HFF-Myc (cell line): ENCODE data around the gene TDRKH.

ENCODE experiments used
- DNase-seq: peaks from one replicate; pipeline ENCODE4 v3.0.0-alpha.2; 2011; ENCODE audit warnings: low read depth; ENCODE audit errors: extremely low read depth
- H3K4me3 ChIP-seq: replicated peaks from 2 replicates; pipeline ENCODE4 v1.5.1; 2011; ENCODE audit warnings: low read depth, mild to moderate bottlenecking, control low read depth, low read length
- TF ChIP-seq, protein P1 (sequence below): IDR thresholded peaks from 2 replicates; pipeline ENCODE4 v1.5.1; 2012; ENCODE audit warnings: mild to moderate bottlenecking, low read depth, low read length, control low read depth; ENCODE audit errors: missing control alignments

Gene TDRKH

DNA sequence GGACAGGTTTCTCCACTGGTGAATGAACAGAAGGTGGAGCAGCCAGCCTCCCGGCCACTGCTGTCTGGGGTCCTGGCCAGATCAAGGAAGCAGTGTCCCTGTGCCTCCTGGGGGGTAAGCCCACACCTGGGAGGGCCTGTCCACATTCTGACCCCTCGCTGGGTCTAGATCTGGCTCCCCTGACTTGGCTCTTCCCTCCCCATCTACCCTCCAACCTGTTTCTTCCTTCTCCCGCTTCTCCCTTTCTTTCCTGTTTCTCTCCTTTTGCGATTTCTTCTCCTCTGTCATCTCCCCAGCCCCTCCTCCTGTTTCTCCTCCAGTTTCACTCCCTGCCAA is 40.9 kb upstream of the TDRKH start:
- TF ChIP-seq, protein P1, sequence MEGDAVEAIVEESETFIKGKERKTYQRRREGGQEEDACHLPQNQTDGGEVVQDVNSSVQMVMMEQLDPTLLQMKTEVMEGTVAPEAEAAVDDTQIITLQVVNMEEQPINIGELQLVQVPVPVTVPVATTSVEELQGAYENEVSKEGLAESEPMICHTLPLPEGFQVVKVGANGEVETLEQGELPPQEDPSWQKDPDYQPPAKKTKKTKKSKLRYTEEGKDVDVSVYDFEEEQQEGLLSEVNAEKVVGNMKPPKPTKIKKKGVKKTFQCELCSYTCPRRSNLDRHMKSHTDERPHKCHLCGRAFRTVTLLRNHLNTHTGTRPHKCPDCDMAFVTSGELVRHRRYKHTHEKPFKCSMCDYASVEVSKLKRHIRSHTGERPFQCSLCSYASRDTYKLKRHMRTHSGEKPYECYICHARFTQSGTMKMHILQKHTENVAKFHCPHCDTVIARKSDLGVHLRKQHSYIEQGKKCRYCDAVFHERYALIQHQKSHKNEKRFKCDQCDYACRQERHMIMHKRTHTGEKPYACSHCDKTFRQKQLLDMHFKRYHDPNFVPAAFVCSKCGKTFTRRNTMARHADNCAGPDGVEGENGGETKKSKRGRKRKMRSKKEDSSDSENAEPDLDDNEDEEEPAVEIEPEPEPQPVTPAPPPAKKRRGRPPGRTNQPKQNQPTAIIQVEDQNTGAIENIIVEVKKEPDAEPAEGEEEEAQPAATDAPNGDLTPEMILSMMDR = no peak
- no peak overlapping the region for H3K4me3 ChIP-seq
- DNase-seq = no peak

DNA sequence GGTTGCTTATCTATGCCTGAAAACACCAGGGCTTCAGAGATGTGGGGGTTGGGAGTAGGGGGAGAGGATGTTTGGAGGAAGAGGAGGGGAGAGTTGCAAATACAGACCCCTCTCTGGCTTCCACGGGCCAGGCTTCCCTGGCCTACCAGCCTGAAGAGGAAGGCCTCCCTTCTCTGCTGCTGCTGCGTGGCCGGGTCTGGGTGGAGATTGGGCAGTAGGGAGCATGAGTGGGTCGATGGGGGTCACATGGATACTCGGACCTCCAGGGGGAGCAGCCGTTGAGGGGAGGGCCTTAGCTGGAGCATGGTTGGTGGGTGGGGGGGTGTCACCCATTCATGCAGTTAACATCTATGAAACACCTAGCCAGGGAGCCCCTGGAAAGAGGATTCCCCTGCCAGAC is 39.8 kb upstream of the TDRKH start:
- no peak for DNase-seq
- no peak overlapping the region for H3K4me3 ChIP-seq
- TF ChIP-seq, protein P1 = no peak

DNA sequence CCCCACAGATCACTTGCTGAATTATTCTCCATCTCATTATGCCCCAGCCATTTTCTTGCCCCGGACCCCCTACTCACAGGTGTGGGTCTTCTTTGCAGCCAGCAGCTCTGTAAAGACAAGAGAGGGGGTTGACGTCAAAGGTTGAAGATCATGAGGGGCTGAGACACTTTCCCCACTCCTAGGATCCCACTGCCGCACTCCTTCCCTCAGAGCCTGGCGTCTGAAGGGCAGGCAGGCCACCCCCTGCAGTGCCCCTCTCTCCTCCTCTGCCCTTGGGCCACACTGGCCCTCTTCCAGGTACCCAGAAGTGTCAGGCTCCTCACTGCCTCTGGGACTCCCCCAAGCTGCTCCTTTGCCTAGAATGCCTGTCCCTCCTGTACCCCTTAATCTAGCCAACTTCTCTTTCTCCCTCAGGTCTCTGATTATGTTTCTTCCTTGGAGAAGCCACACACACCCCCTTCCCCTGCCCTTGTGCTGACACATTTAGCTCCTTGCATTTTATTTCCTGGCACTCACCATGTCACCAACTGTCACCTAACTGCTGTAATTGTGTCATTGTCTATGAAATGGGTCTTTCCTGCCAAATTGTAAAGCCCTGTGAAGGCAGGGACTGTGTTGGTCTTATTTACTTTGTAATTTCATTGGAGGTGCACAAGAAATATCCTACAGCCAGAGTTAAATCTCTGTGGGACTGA is 39.2 kb upstream of the TDRKH start:
- TF ChIP-seq, protein P1 = no peak
- DNase-seq = no peak
- no peak overlapping the region for H3K4me3 ChIP-seq

DNA sequence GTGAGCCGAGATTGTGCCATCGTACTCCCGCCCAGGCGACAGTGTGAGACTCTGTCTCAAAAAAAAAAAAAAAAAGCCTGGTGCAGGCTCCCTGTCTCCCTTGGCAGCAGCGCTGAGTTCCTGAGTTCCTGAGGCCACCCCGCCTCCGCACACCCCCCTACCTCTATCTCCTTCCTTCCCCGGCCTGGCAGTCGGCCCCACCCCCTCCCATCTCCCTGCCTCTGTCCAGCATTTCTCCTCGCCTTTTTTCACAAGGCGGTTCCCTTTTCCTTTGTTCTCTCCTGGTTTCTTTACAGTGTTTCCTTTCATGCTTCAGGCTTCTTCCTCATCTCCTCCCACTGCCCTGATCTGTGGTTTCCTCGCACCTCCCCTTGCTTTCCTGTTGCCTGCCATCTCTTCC is 38.6 kb upstream of the TDRKH start:
- H3K4me3 ChIP-seq = no peak overlapping the region
- TF ChIP-seq, protein P1 = no peak
- no peak for DNase-seq

DNA sequence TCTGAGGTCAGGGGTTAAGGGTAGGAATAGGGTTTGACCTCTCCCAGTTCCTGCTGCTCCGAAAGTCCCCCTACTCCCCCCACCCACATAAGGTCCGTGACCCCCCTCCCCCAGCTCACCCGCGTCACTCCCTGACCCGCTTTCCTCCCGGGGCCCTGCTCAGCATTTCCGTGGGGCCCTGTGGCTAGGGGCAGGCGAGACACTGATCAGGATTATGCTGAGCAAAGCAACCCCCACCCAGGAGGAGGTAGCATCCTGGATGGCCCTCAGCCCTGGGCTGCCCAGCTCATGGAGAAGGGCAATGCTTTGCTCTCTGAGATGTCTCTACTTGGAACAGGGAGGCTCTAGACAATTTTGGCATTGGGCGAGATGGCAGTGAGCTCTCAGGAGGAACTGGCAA is 37.6 kb upstream of the TDRKH start:
- H3K4me3 ChIP-seq = no peak overlapping the region
- TF ChIP-seq, protein P1 = no peak
- no peak for DNase-seq

DNA sequence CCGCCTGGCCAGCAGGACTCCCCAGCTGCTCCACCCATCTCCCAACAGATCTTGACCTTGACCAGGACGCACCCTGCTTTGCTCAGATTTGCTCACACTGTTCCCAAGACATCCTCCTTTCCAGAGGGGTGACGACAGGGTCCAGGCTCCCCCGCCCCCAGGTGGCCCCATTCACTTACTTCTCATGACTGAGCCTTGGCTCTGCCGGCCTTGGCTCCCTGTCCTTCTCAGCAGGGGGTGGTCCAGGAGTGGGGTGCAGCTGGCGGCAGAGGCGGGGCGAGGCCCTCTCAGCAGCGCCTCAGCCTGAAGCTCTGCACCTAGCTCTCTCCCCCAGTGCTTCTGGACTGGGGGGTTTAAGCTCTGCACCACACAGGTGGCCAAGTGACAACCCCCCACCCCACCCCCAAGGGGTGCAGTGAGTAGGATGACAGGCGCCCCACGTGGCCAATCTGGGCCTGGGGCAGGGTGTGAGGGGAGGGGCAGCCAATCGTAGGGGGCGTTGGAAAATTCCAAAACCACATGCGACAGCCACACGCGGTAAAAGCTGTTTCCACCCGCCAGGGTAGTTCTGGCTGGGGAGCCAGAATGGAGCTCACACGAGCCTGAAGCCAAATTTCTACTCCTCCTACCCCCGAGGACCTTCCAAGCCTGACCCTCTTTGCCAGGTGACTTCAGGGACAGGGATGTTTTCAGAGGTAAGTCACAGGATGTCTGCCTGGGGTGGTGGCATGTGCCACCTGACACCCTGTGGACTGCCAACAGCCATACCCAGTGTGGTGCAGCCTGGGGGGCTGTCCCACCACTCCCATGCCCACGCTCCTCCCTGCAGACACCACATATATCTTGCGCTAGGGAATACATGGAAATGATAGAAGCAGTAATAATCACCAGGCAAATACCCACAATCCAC is 35.7 kb upstream of the TDRKH start:
- DNase-seq = no peak
- no peak overlapping the region for H3K4me3 ChIP-seq
- TF ChIP-seq, protein P1 = no peak
